ENCODE results near the gene STAB2.

The STAB2 gene

GRCh38 chr12:103571286-103571685 is 15.8 kb upstream of the STAB2 start:
- no peak for DNase-seq (ENCODE audit: low read depth, low spot score)
- Histone ChIP-seq H3K9ac (ENCODE audit: insufficient read length) (no peak overlapping the region), H3K4me3 (no peak overlapping the region)

DNA sequence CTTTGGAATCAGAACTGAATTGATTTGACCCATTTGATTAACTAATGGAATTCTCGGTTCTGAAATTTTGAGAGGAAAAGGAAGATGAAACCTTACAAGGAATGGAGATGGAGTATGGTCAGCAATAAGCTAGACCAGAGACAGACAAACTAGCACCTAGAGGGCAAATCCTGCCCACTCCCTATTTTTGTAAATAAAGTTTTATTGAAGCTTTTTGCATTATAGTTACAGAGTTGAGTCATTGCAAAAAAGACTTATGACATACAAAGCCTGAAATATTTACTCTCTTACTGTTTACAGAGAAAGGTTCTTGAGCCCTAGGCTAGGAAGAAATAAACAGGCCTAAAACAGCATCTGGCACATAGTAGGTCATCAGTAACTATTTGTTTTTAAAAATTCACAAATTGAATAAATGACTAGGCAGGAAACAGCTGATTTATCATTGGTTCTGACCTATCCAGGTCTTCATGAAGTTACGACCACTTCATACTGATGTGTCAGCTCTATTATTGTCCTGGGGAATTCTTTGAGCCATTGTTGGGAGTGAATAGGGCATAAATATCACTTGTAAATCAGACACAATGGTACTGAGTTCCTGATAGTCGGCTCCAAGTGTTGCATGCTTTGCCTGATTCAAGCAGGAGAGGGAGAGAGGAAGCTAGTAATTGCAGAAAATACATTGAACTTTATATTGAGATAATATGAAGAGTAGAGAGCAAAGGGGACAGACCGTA is 14.6 kb upstream of the STAB2 start:
- TF ChIP-seq EZH2 (IDR thresholded peaks at IDR 0.05) (no peak), FOXP2 (optimal IDR thresholded peaks at IDR 0.05; ENCODE audit: control extremely low read depth, extremely low read length, insufficient read depth) (no peak), POLR2AphosphoS5 (IDR thresholded peaks at IDR 0.05; ENCODE audit: borderline replicate concordance, low read depth, low read length) (no peak)
- DNase-seq (ENCODE audit: low read depth, low spot score), result no peak
- no peaks in the 10 kb centered on the region for H3K36me3 ChIP-seq (ENCODE audit: insufficient read depth, low read length)
- H3K9me3 ChIP-seq (ENCODE audit: low read depth, low read length), result no peaks in the 10 kb centered on the region
- no peak overlapping the region for H3K9ac ChIP-seq (ENCODE audit: insufficient read length)
- no peak overlapping the region for H3K27ac ChIP-seq
- no peak overlapping the region for H3K4me3 ChIP-seq

More at GRCh38 chr12:103571286-103571685, 15.8 kb upstream of the STAB2 start:
- H3K36me3 ChIP-seq (ENCODE audit: insufficient read depth, low read length), result no peaks in the 10 kb centered on the region
- no peak overlapping the region for H3K27ac ChIP-seq
- H3K9me3 ChIP-seq (ENCODE audit: low read depth, low read length), result 0 out of 2 replicates have a peak, but pooled peaks cover 2% of the 10 kb centered on the region
- TF ChIP-seq POLR2AphosphoS5 (IDR thresholded peaks at IDR 0.05; ENCODE audit: borderline replicate concordance, low read depth, low read length), result no peak
- TF ChIP-seq EZH2 (IDR thresholded peaks at IDR 0.05), result no peak
- TF ChIP-seq FOXP2 (optimal IDR thresholded peaks at IDR 0.05; ENCODE audit: control extremely low read depth, extremely low read length, insufficient read depth), result no peak

GRCh38 chr12:103573185-103573584 is 13.9 kb upstream of the STAB2 start:
- no peaks in the 10 kb centered on the region for H3K9me3 ChIP-seq (ENCODE audit: low read depth, low read length)
- H3K9ac ChIP-seq (ENCODE audit: insufficient read length), result no peak overlapping the region
- no peaks in the 10 kb centered on the region for H3K36me3 ChIP-seq (ENCODE audit: insufficient read depth, low read length)
- no peak overlapping the region for H3K27ac ChIP-seq
- DNase-seq (ENCODE audit: low read depth, low spot score), result no peak
- no peak overlapping the region for H3K4me3 ChIP-seq
- TF ChIP-seq EZH2 (IDR thresholded peaks at IDR 0.05) (no peak), POLR2AphosphoS5 (IDR thresholded peaks at IDR 0.05; ENCODE audit: borderline replicate concordance, low read depth, low read length) (no peak), FOXP2 (optimal IDR thresholded peaks at IDR 0.05; ENCODE audit: control extremely low read depth, extremely low read length, insufficient read depth) (no peak)

DNA sequence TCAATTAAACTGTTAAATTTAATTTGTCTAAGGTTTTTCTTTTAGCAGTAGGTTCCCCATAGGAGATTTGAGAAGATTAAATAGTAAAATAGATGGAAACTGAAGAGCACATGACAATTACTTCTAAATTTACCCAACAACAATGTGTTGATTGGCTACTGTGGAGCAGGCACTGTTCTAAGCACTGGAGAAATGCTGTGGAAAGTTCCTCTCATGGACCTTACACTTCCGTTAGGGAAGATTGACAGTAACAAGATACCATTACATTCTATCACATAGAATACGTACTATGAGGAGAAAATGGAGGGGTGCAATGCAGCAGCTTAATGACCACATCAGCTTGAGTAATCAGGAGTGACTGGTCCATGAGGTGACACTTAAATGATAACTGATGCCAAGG is 8.1 kb upstream of the STAB2 start:
- H3K9me3 ChIP-seq (ENCODE audit: low read depth, low read length), result no peaks in the 10 kb centered on the region
- H3K27ac ChIP-seq, result no peak overlapping the region
- no peak for DNase-seq (ENCODE audit: low read depth, low spot score)
- H3K9ac ChIP-seq (ENCODE audit: insufficient read length), result no peak overlapping the region
- no peak for TF ChIP-seq FOXP2 (optimal IDR thresholded peaks at IDR 0.05; ENCODE audit: control extremely low read depth, extremely low read length, insufficient read depth)
- TF ChIP-seq EZH2 (IDR thresholded peaks at IDR 0.05), result no peak
- no peak for TF ChIP-seq POLR2AphosphoS5 (IDR thresholded peaks at IDR 0.05; ENCODE audit: borderline replicate concordance, low read depth, low read length)
- H3K4me3 ChIP-seq, result no peak overlapping the region
- H3K36me3 ChIP-seq (ENCODE audit: insufficient read depth, low read length), result no peaks in the 10 kb centered on the region

GRCh38 chr12:103580026-103580425 is 7.0 kb upstream of the STAB2 start:
- no peak for DNase-seq (ENCODE audit: low read depth, low spot score)
- no peak overlapping the region for H3K4me3 ChIP-seq
- H3K9me3 ChIP-seq (ENCODE audit: low read depth, low read length), result no peaks in the 10 kb centered on the region
- H3K27ac ChIP-seq, result no peak overlapping the region
- no peaks in the 10 kb centered on the region for H3K36me3 ChIP-seq (ENCODE audit: insufficient read depth, low read length)
- TF ChIP-seq POLR2AphosphoS5 (IDR thresholded peaks at IDR 0.05; ENCODE audit: borderline replicate concordance, low read depth, low read length), result no peak
- no peak for TF ChIP-seq EZH2 (IDR thresholded peaks at IDR 0.05)
- TF ChIP-seq FOXP2 (optimal IDR thresholded peaks at IDR 0.05; ENCODE audit: control extremely low read depth, extremely low read length, insufficient read depth), result no peak
- no peak overlapping the region for H3K9ac ChIP-seq (ENCODE audit: insufficient read length)

GRCh38 chr12:103583008-103583407 is 4.1 kb upstream of the STAB2 start:
- Histone ChIP-seq H3K36me3 (ENCODE audit: insufficient read depth, low read length) (no peaks in the 10 kb centered on the region), H3K27ac (no peak overlapping the region), H3K4me3 (no peak overlapping the region), H3K9me3 (ENCODE audit: low read depth, low read length) (no peaks in the 10 kb centered on the region), H3K9ac (ENCODE audit: insufficient read length) (no peak overlapping the region)
- no peak for DNase-seq (ENCODE audit: low read depth, low spot score)
- TF ChIP-seq EZH2 (IDR thresholded peaks at IDR 0.05) (no peak), FOXP2 (optimal IDR thresholded peaks at IDR 0.05; ENCODE audit: control extremely low read depth, extremely low read length, insufficient read depth) (no peak), POLR2AphosphoS5 (IDR thresholded peaks at IDR 0.05; ENCODE audit: borderline replicate concordance, low read depth, low read length) (no peak)

- Histone ChIP-seq H3K36me3 (ENCODE audit: insufficient read depth, low read length) (no peaks in the 10 kb centered on the region), H3K9ac (ENCODE audit: insufficient read length) (no peak overlapping the region), H3K27ac (no peak overlapping the region), H3K9me3 (ENCODE audit: low read depth, low read length) (no peaks in the 10 kb centered on the region), H3K4me3 (no peak overlapping the region)
- TF ChIP-seq EZH2 (IDR thresholded peaks at IDR 0.05), result no peak
- no peak for TF ChIP-seq FOXP2 (optimal IDR thresholded peaks at IDR 0.05; ENCODE audit: control extremely low read depth, extremely low read length, insufficient read depth)
- TF ChIP-seq POLR2AphosphoS5 (IDR thresholded peaks at IDR 0.05; ENCODE audit: borderline replicate concordance, low read depth, low read length), result no peak
- DNase-seq (ENCODE audit: low read depth, low spot score), result no peak
Observed at GRCh38 chr12:103586132-103586531, 941 bp upstream of the STAB2 start.

GRCh38 chr12:103588680-103589079 is 1.6 kb downstream of the STAB2 start:
- no peak for DNase-seq (ENCODE audit: low read depth, low spot score)
- no peak overlapping the region for H3K9ac ChIP-seq (ENCODE audit: insufficient read length)
- H3K36me3 ChIP-seq (ENCODE audit: insufficient read depth, low read length), result no peaks in the 10 kb centered on the region
- H3K9me3 ChIP-seq (ENCODE audit: low read depth, low read length), result no peaks in the 10 kb centered on the region
- no peak overlapping the region for H3K4me3 ChIP-seq
- H3K27ac ChIP-seq, result no peak overlapping the region
- TF ChIP-seq FOXP2 (optimal IDR thresholded peaks at IDR 0.05; ENCODE audit: control extremely low read depth, extremely low read length, insufficient read depth), result no peak
- TF ChIP-seq EZH2 (IDR thresholded peaks at IDR 0.05), result no peak
- TF ChIP-seq POLR2AphosphoS5 (IDR thresholded peaks at IDR 0.05; ENCODE audit: borderline replicate concordance, low read depth, low read length), result no peak

DNA sequence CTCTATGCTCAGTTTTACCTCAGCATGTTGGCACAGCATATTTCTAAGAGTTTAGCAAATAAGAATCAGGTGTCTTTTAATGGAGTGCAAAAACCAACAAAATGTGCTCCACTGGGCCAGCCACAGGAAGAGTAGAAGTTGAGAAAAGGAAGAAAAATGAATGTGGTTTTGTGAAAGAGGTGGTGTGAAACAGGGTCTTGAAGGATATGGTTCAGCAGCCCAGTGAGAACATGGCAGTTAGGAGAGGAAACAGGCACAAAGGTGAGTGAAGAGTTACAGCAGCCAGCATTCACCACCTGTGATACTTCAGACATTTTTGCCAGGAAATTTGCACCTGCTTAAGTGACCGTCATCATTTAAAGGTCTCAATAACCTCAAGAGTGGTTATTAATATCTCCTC is 2.4 kb downstream of the STAB2 start:
- H3K27ac ChIP-seq, result no peak overlapping the region
- H3K9ac ChIP-seq (ENCODE audit: insufficient read length), result no peak overlapping the region
- no peak overlapping the region for H3K4me3 ChIP-seq
- H3K9me3 ChIP-seq (ENCODE audit: low read depth, low read length), result no peaks in the 10 kb centered on the region
- TF ChIP-seq FOXP2 (optimal IDR thresholded peaks at IDR 0.05; ENCODE audit: control extremely low read depth, extremely low read length, insufficient read depth) (no peak), POLR2AphosphoS5 (IDR thresholded peaks at IDR 0.05; ENCODE audit: borderline replicate concordance, low read depth, low read length) (no peak), EZH2 (IDR thresholded peaks at IDR 0.05) (no peak)
- no peaks in the 10 kb centered on the region for H3K36me3 ChIP-seq (ENCODE audit: insufficient read depth, low read length)
- DNase-seq (ENCODE audit: low read depth, low spot score), result no peak
